Esophagus (tissue), 2 donors: ENCODE measurements around the gene ELF5. TPM values are rescaled to one million over a fixed set of nuclear protein-coding genes. Genes with fewer than 3 reads are reported as not detected.

ENCODE experiments used
- H3K27ac ChIP-seq, 2 donors: one replicate each; pipeline ENCODE4 v1.5.1; 2013; ENCODE audit warnings: low read depth in 2 of 2, mild to moderate bottlenecking in 2 of 2, inconsistent platforms in 1 of 2, low read length in 1 of 2, moderate library complexity in 1 of 2
- H3K27me3 ChIP-seq, 2 donors: one replicate each; pipeline ENCODE4 v1.6.1; 2013; ENCODE audit warnings: low read length in 2 of 2, control low read depth in 1 of 2, mild to moderate bottlenecking in 1 of 2; ENCODE audit not compliant: insufficient read depth in 2 of 2, control insufficient read depth in 1 of 2
- H3K36me3 ChIP-seq, 2 donors: one replicate each; pipeline ENCODE4 v1.6.1; 2013; ENCODE audit warnings: low read length in 1 of 2; ENCODE audit not compliant: control insufficient read depth in 2 of 2, insufficient read depth in 2 of 2
- H3K4me1 ChIP-seq, 2 donors: one replicate each; pipeline ENCODE4 v1.6.1; 2013; ENCODE audit warnings: low read length in 1 of 2; ENCODE audit not compliant: control insufficient read depth in 2 of 2, insufficient read depth in 2 of 2
- H3K4me3 ChIP-seq, 2 donors: one replicate each; pipeline ENCODE4 v1.5.1; 2013; ENCODE audit warnings: low read length in 2 of 2, mild to moderate bottlenecking in 2 of 2, low read depth in 1 of 2, moderate library complexity in 1 of 2
- H3K9me3 ChIP-seq, 2 donors: one replicate each; pipeline ENCODE4 v1.6.1; 2013; ENCODE audit warnings: mild to moderate bottlenecking in 2 of 2, low read depth in 1 of 2, low read length in 1 of 2, moderate library complexity in 1 of 2; ENCODE audit not compliant: control insufficient read depth in 2 of 2, insufficient read depth in 1 of 2
- WGBS, 2 donors: extraction: QIAGEN DNeasy Blood & Tissue Kit; methylation state at CpG; one replicate each; pipeline ENCODE4 v1.1.7; 2013; 5-methylcytosine and 5-hydroxymethylcytosine counted together
- polyA plus RNA-seq, 2 donors: library from polyadenylated mRNA; stranded (reverse); fragments of 200-250 nt; gene quantifications; one replicate each; pipeline ENCODE4 v1.2.3, GENCODE V29; 2013
- donor health status: healthy with polysubstance abuse.
- donor health status: Bipolar disorder and iron deficiency.

The ELF5 gene
- polyA plus RNA-seq, 2 donors = 0.41 to 0.47 TPM

DNA sequence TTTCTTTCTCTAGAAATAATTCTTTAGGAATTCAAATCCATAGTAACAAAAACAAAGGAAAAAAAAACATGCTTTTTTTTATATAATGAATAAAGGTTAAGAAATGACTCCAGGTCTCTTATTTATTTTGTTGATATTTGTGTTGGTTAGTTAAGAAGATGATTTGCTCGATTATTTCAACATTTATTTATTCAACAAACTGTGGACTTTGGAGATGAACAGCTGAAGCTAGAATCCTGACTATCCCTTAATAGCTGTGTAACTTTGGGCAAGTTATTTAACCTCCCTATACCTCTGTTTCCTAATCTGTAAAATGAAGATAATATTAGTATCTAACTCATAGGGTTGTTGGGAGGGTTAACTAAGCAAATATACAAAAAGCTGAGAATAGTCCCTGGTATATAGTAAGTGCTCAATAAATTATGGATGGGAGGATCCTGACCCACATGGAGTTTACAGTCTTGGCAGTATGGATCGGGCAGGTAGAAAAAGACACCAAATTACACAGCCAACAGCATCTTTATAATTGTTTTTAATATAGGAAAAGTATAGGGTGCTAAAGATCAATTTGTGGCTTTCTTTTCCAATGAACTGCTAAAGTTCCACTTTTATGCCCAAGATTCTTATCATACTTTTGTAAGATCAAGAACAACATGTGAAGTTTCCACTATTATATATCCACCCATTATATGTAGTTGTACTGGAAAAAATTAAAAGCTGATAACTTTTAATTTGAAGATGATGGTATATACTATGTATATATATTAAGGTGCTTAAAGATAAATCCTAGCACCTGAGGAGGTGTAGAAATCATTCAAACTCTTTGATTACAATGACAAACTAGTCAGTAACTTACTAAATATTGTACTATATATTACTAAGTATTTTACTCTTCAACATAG lies 76.1 kb downstream of the ELF5 start:
- no peaks in the 10 kb centered on the region for H3K27me3 ChIP-seq
- H3K27ac ChIP-seq = no peak overlapping the region
- WGBS, 2 donors = 90 to 92% methylated on average over 2 of the region's 2 CpGs
- no peaks in the 10 kb centered on the region for H3K36me3 ChIP-seq
- H3K4me3 ChIP-seq = no peak overlapping the region
- peaks cover 2 to 6% of the 10 kb centered on the region in 2 donors for H3K4me1 ChIP-seq
- H3K9me3 ChIP-seq = no peaks in the 10 kb centered on the region

DNA sequence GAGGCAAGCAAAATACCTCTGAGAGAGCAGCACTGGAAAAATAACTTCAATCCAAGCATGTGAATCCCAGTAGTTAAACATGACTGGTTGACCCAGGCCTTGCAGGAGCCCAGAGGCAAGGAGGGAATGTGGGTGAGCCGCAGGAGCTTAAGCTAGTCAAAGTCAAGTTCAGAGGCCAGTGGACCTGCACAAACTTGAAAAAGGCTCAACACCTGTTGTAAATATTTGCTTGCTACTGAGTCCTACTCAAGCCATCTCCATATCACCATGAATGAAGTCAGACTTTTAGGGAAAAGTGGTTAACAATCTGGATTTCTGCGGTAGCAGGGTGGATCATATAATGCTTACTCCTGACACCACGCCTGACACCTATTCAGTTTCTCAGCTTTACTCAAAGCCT lies 79.7 kb downstream of the ELF5 start:
- Histone ChIP-seq H3K9me3 (no peaks in the 10 kb centered on the region), H3K36me3 (no peaks in the 10 kb centered on the region), H3K4me1 (no peaks in the 10 kb centered on the region), H3K4me3 (no peak overlapping the region), H3K27me3 (no peaks in the 10 kb centered on the region), H3K27ac (peak overlapping the region in 1 of 2 donors; percentile 15)
- 61 to 71% methylated on average over 3 of the region's 3 CpGs for WGBS, 2 donors

DNA sequence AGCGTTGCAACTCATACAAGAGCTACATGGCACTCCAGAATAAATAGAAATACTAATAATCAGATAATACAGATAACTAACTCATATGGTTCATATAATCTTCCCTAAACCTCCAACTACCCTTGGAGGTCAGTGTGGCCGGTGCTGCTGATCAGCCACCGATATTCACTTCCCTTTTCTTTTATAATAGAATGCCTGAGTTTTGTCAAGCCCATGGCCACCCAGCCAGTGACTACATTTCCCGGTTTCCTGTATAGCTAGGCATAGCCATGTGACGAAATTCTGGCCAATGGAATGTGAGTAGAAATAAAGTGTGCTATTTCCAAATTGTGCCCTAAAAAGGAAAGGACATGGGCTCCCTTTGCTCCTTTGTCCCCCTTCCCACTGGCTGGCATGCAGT lies 80.8 kb downstream of the ELF5 start:
- Histone ChIP-seq H3K4me3 (no peak overlapping the region), H3K27ac (no peak overlapping the region)
- 73 to 86% methylated on average over 5 of the region's 5 CpGs for WGBS, 2 donors

DNA sequence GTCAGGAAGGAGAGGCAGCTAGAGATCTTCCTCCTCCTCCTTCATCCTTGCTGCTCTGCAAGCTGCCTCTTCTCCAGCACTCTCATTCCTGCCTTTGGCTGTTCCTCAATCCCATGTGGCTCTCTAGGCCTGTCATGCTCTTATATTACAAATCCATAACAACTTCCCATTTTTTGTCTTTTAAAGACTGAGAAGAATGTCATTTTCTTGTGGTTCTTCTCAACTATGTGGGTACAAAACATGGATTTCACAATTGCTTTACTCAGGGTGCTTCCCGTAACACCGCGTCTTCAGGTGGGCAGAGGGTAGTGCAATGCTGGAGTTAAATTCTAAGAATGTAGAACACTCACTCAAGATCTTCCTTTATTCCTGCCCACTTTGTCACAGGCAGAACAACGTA lies 81.6 kb downstream of the ELF5 start:
- WGBS, 2 donors = 90 to 92% methylated on average over 4 of the region's 4 CpGs
- Histone ChIP-seq H3K9me3 (no peaks in the 10 kb centered on the region), H3K27me3 (no peaks in the 10 kb centered on the region), H3K36me3 (no peaks in the 10 kb centered on the region), H3K4me1 (no peaks in the 10 kb centered on the region), H3K4me3 (no peak overlapping the region), H3K27ac (no peak overlapping the region)

More for the DNA sequence above, 80.8 kb downstream of the ELF5 start:
- no peaks in the 10 kb centered on the region for H3K4me1 ChIP-seq
- no peaks in the 10 kb centered on the region for H3K27me3 ChIP-seq
- H3K9me3 ChIP-seq = no peaks in the 10 kb centered on the region
- no peaks in the 10 kb centered on the region for H3K36me3 ChIP-seq

Other genes starting within 250 kb of the ELF5 start
- gene ABTB2, start 155.8 kb downstream of the ELF5 start, polyA plus RNA-seq = 1 to 10 TPM; 3.2 to 4.3 TPM
- 10 to 100 TPM; 18.7 to 23.5 TPM for gene CAT, start 74.9 kb downstream of the ELF5 start, polyA plus RNA-seq
- 100 to 1,000 TPM; 115 to 121 TPM for gene EHF, start 107.3 kb upstream of the ELF5 start, polyA plus RNA-seq